ENCODE data around the gene BFSP1. TPM values are rescaled to one million over a fixed set of nuclear protein-coding genes. Genes with fewer than 3 reads are reported as not detected.

The BFSP1 gene
- total and polyA plus RNA-seq, 2 experiments from 2014 or later: 2.7 to 4.9 TPM

- no peak overlapping the region for H3K4me2 ChIP-seq
- ATAC-seq: no peak
- H3K27me3 ChIP-seq (ENCODE audit: insufficient read depth): no peaks in the 10 kb centered on the region
- no peaks in the 10 kb centered on the region for H3K79me2 ChIP-seq (replicated peaks; ENCODE audit: insufficient read depth)
- H3K4me3 ChIP-seq: no peak overlapping the region
- no peaks in the 10 kb centered on the region for H3K36me3 ChIP-seq (ENCODE audit: insufficient read depth)
- H3K27ac Mint-ChIP-seq: no peak overlapping the region
- no peaks in the 10 kb centered on the region for H3K9me2 ChIP-seq (ENCODE audit: insufficient read depth)
- H4K20me1 ChIP-seq (replicated peaks; ENCODE audit: insufficient read depth): no peaks in the 10 kb centered on the region
- no peak overlapping the region for H3K27ac ChIP-seq (ENCODE audit: low read depth)
- TF ChIP-seq STAT1 (IDR thresholded peaks at IDR 0.05; ENCODE audit: unreplicated experiment) (no peak), ETS1 (IDR thresholded peaks at IDR 0.05) (no peak), NANOG (IDR thresholded peaks at IDR 0.05; ENCODE audit: borderline replicate concordance) (no peak), ZNF462 (CRISPR knock-in tag; IDR thresholded peaks at IDR 0.05) (no peak), ZNF331 (CRISPR knock-in tag; IDR thresholded peaks at IDR 0.05; ENCODE audit: low read depth) (no peak), ZNF114 (CRISPR knock-in tag; IDR thresholded peaks at IDR 0.05) (no peak), EZH2phosphoT487 (IDR thresholded peaks at IDR 0.05; ENCODE audit: unreplicated experiment) (no peak), EZH2 (IDR thresholded peaks at IDR 0.05; ENCODE audit: low read depth, unreplicated experiment) (no peak), POLR2AphosphoS5 (IDR thresholded peaks at IDR 0.05; ENCODE audit: low read depth) (no peak), REST (IDR thresholded peaks at IDR 0.05; ENCODE audit: unreplicated experiment) (no peak), CREB1 (CRISPR knock-in tag; IDR thresholded peaks at IDR 0.05; ENCODE audit: low read depth) (no peak), JUNB (IDR thresholded peaks at IDR 0.05; ENCODE audit: unreplicated experiment) (no peak)
- TF ChIP-seq, protein P1, sequence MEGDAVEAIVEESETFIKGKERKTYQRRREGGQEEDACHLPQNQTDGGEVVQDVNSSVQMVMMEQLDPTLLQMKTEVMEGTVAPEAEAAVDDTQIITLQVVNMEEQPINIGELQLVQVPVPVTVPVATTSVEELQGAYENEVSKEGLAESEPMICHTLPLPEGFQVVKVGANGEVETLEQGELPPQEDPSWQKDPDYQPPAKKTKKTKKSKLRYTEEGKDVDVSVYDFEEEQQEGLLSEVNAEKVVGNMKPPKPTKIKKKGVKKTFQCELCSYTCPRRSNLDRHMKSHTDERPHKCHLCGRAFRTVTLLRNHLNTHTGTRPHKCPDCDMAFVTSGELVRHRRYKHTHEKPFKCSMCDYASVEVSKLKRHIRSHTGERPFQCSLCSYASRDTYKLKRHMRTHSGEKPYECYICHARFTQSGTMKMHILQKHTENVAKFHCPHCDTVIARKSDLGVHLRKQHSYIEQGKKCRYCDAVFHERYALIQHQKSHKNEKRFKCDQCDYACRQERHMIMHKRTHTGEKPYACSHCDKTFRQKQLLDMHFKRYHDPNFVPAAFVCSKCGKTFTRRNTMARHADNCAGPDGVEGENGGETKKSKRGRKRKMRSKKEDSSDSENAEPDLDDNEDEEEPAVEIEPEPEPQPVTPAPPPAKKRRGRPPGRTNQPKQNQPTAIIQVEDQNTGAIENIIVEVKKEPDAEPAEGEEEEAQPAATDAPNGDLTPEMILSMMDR (conservative IDR thresholded peaks at IDR 0.05; ENCODE audit: low read depth in 2 of 2): no peak
- no peak for DNase-seq (ENCODE audit: low spot score)
- H3K4me3 Mint-ChIP-seq: no peak overlapping the region
- 0 out of 2 replicates have a peak, but pooled peaks cover 2% of the 10 kb centered on the region for H3F3A ChIP-seq (replicated peaks; ENCODE audit: low read depth)
- 0 out of 2 replicates have a peak overlapping the region, but pooled peaks have one; percentile 72 for H2AFZ ChIP-seq
- H3K4me1 Mint-ChIP-seq: peaks cover 4% of the 10 kb centered on the region; the same call in 2 of the 3 replicates
- no peaks in the 10 kb centered on the region for H3K9me3 Mint-ChIP-seq
- H3K36me3 Mint-ChIP-seq (ENCODE audit: low read depth): no peaks in the 10 kb centered on the region
- H3K27me3 Mint-ChIP-seq (ENCODE audit: insufficient read depth, low read depth, poor library complexity): peaks cover 8% of the 10 kb centered on the region
- H3K4me1 ChIP-seq (ENCODE audit: insufficient read depth): peaks cover 4% of the 10 kb centered on the region
Measured at GRCh38 chr20:17545127-17545526, 13.9 kb upstream of the BFSP1 start.
